OCI-LY1 (cell line): ENCODE results near the gene PIGV.

ENCODE experiments used
- H2AFZ ChIP-seq: fragments of 200-600 bp; sonication (generic), shearing (Covaris generic); 2 replicates; pipeline ENCODE4 v1.6.0; 2014; ENCODE audit warnings: antibody characterized with exemption, mild to moderate bottlenecking, low read length
- H3F3A ChIP-seq: fragments of 200-600 bp; sonication (generic), shearing (Covaris generic); 2 replicates; pipeline ENCODE4 v1.6.0; 2014; ENCODE audit warnings: mild to moderate bottlenecking, antibody characterized with exemption, low read length, moderate library complexity; ENCODE audit not compliant: insufficient read depth
- H3K27ac ChIP-seq: fragments of 200-600 bp; sonication (generic); 2 replicates; pipeline ENCODE4 v1.5.1; 2014; ENCODE audit warnings: low read length, mixed run types, mild to moderate bottlenecking, low read depth; ENCODE audit not compliant: poor library complexity, severe bottlenecking
- H3K27me3 ChIP-seq: fragments of 200-600 bp; sonication (generic); 2 replicates; pipeline ENCODE4 v1.6.0; 2014; ENCODE audit warnings: antibody characterized with exemption, mild to moderate bottlenecking, low read length, moderate library complexity; ENCODE audit not compliant: insufficient read depth
- H3K36me3 ChIP-seq: fragments of 200-600 bp; sonication (generic); 2 replicates; pipeline ENCODE4 v1.6.1; 2014; ENCODE audit warnings: mild to moderate bottlenecking, antibody characterized with exemption, low read length, moderate library complexity, mixed read lengths; ENCODE audit not compliant: insufficient read depth
- H3K4me1 ChIP-seq: fragments of 200-600 bp; sonication (generic); 2 replicates; pipeline ENCODE4 v1.5.1; 2014; ENCODE audit warnings: mild to moderate bottlenecking, low read length, moderate library complexity; ENCODE audit not compliant: insufficient read depth, severe bottlenecking
- H3K4me2 ChIP-seq: fragments of 200-600 bp; sonication (generic), shearing (Covaris generic); 2 replicates; pipeline ENCODE4 v1.6.1; 2014; ENCODE audit warnings: low read length
- H3K4me3 ChIP-seq: fragments of 200-600 bp; sonication (generic); 2 replicates; pipeline ENCODE4 v1.5.1; 2014; ENCODE audit warnings: low read length, low read depth, mild to moderate bottlenecking, mixed read lengths; ENCODE audit not compliant: poor library complexity, severe bottlenecking
- H3K79me2 ChIP-seq: fragments of 200-600 bp; shearing (Covaris generic); 2 replicates; pipeline ENCODE4 v1.6.1; 2016; ENCODE audit warnings: mixed run types, low read length, mixed read lengths; ENCODE audit not compliant: insufficient read depth
- H3K9ac ChIP-seq: fragments of 200-600 bp; sonication (generic), shearing (Covaris generic); 2 replicates; pipeline ENCODE4 v1.6.1; 2014; ENCODE audit warnings: mild to moderate bottlenecking, low read length, mixed read lengths
- H3K9me2 ChIP-seq: fragments of 200-600 bp; sonication (generic), shearing (Covaris generic); 2 replicates; pipeline ENCODE4 v1.6.1; 2014; ENCODE audit warnings: low read depth, mild to moderate bottlenecking, low read length, mixed read lengths
- H3K9me3 ChIP-seq: fragments of 200-600 bp; shearing (Covaris generic); 2 replicates; pipeline ENCODE4 v1.6.1; 2014; ENCODE audit warnings: low read length, mixed read lengths
- H4K20me1 ChIP-seq: fragments of 200-600 bp; sonication (generic), shearing (Covaris generic); 2 replicates; pipeline ENCODE4 v1.6.0; 2016; ENCODE audit warnings: mild to moderate bottlenecking, low read length; ENCODE audit not compliant: insufficient read depth
- EZH2 ChIP-seq: fragments of 200-600 bp; sonication (generic), shearing (Covaris generic); IDR thresholded peaks from 2 replicates; pipeline ENCODE4 v1.8.0; 2017; ENCODE audit warnings: borderline replicate concordance, mixed run types, mild to moderate bottlenecking, antibody characterized with exemption, low read length, moderate library complexity, mixed read lengths
- TF ChIP-seq, protein P1 (sequence below): fragments of 200-600 bp; sonication (generic), shearing (Covaris generic); IDR thresholded peaks from 2 replicates; pipeline ENCODE4 v1.5.1; 2017; ENCODE audit warnings: mild to moderate bottlenecking, antibody characterized with exemption, low read length, moderate library complexity, mixed read lengths

Gene PIGV

DNA sequence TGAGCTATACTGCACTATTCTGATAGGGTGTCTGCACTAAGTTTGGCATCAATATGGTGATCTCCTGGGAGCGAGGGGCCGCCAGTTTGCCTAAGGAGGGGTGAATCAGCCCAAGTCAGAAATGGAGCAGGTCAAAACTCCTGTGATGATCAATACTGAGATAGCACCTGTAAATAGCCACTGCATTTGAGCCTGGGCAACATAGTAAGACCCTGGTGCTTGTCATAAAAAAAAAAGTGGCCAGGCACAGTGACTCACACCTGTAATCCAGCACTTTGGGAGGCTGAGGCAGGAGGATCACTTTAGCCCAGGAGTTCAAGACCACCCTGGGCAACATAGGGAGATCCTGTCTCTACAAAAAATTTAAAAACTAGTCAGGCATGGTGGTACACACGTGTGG, 27.1 kb downstream of the PIGV start:
- Histone ChIP-seq H3K4me2 (no peak overlapping the region), H3K9me3 (no peaks in the 10 kb centered on the region; the same call in 1 of the 2 replicates), H3F3A (no peaks in the 10 kb centered on the region), H2AFZ (no peak overlapping the region), H3K27ac (no peak overlapping the region), H3K9me2 (no peaks in the 10 kb centered on the region), H3K36me3 (no peaks in the 10 kb centered on the region), H3K9ac (no peak overlapping the region), H3K4me1 (no peaks in the 10 kb centered on the region), H3K4me3 (no peak overlapping the region), H3K27me3 (no peaks in the 10 kb centered on the region), H4K20me1 (no peaks in the 10 kb centered on the region), H3K79me2 (no peaks in the 10 kb centered on the region)
- TF ChIP-seq, protein P1, sequence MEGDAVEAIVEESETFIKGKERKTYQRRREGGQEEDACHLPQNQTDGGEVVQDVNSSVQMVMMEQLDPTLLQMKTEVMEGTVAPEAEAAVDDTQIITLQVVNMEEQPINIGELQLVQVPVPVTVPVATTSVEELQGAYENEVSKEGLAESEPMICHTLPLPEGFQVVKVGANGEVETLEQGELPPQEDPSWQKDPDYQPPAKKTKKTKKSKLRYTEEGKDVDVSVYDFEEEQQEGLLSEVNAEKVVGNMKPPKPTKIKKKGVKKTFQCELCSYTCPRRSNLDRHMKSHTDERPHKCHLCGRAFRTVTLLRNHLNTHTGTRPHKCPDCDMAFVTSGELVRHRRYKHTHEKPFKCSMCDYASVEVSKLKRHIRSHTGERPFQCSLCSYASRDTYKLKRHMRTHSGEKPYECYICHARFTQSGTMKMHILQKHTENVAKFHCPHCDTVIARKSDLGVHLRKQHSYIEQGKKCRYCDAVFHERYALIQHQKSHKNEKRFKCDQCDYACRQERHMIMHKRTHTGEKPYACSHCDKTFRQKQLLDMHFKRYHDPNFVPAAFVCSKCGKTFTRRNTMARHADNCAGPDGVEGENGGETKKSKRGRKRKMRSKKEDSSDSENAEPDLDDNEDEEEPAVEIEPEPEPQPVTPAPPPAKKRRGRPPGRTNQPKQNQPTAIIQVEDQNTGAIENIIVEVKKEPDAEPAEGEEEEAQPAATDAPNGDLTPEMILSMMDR: no peak
- TF ChIP-seq EZH2: no peak

DNA sequence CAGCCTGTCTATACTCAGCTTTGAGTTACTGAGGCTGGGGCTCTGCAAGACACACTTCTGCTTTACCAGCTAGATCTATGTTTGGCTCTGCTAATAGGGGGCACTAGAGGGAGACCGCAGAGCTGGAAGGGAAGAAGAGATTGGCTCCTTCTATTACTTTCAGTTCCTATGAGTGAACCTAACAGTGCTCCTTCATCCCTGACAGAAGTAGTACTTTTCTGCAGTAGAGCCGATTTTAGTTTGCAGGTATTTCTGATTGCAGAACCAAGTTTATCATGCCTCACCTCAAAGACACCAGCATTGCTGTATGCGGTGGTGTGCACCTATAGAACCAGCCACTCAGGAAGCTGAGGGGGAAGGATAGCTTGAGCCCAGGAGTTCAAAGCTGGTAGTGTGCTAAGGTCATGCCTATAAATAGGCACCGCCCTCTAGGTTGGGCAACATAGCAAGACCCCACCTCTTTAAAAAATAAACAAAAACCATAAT, 33.1 kb downstream of the PIGV start:
- no peak overlapping the region for H3K9ac ChIP-seq
- H3K9me3 ChIP-seq: no peaks in the 10 kb centered on the region
- no peaks in the 10 kb centered on the region for H3K36me3 ChIP-seq
- peak overlapping the region; percentile 33; the same call in 1 of the 2 replicates for H3K4me2 ChIP-seq
- peak overlapping the region; percentile 9 for H3K27ac ChIP-seq
- H2AFZ ChIP-seq: no peak overlapping the region
- H4K20me1 ChIP-seq: no peaks in the 10 kb centered on the region
- H3K4me3 ChIP-seq: peak overlapping the region; percentile 21
- H3K27me3 ChIP-seq: no peaks in the 10 kb centered on the region
- H3K4me1 ChIP-seq: peaks cover 7% of the 10 kb centered on the region
- no peaks in the 10 kb centered on the region for H3K79me2 ChIP-seq
- no peak for TF ChIP-seq EZH2
- TF ChIP-seq, protein P1: peak; percentile 67
- H3K9me2 ChIP-seq: no peaks in the 10 kb centered on the region
- H3F3A ChIP-seq: no peaks in the 10 kb centered on the region

DNA sequence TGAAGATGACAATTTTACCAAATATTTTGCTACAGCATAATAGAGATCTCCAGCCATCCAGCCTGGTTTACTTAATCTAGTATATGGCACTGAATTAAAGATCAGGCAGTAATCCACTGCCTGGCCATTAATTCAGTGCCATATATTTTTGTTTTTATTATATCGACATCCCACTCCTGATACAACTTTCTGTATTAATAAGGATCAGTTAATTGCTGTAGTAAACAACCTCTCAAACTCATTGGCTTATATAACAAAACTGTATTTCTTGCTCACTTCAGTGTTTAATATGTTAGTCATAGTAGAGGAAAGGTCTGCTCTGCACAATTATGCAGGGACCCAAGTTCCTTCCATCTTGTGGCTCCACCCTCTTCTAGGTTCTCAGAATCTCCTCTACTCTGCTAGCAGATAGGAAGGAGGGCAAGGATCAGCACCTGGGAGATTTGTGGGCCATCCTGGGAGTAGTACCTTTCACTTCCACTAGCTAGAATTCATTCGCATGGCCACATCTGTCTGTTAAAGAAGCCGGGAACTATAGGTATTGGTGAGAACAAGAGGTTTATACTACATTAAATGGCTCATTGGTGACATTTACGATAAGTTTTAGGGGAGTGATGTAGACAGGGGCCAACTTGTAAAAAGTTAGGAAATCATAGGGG, 35.1 kb downstream of the PIGV start:
- Histone ChIP-seq H3K9ac (no peak overlapping the region), H3F3A (no peaks in the 10 kb centered on the region), H3K4me2 (no peak overlapping the region), H3K79me2 (no peaks in the 10 kb centered on the region), H3K27ac (no peak overlapping the region), H4K20me1 (no peaks in the 10 kb centered on the region), H3K4me3 (no peak overlapping the region), H3K9me2 (no peaks in the 10 kb centered on the region), H3K36me3 (no peaks in the 10 kb centered on the region), H3K9me3 (no peaks in the 10 kb centered on the region), H3K27me3 (no peaks in the 10 kb centered on the region), H3K4me1 (peaks cover 20% of the 10 kb centered on the region), H2AFZ (no peak overlapping the region)
- no peak for TF ChIP-seq EZH2
- TF ChIP-seq, protein P1: no peak
